GM21576 (cell line): Measurements from ENCODE around the gene BRCC3.

Experiments
- ATAC-seq: cut with Tn5 transposase; IDR thresholded peaks from one replicate; pipeline ENCODE4 v1.9.1; 2021; ENCODE audit warnings: mild to moderate bottlenecking, moderate library complexity; ENCODE audit not compliant: unreplicated experiment

Gene BRCC3

DNA sequence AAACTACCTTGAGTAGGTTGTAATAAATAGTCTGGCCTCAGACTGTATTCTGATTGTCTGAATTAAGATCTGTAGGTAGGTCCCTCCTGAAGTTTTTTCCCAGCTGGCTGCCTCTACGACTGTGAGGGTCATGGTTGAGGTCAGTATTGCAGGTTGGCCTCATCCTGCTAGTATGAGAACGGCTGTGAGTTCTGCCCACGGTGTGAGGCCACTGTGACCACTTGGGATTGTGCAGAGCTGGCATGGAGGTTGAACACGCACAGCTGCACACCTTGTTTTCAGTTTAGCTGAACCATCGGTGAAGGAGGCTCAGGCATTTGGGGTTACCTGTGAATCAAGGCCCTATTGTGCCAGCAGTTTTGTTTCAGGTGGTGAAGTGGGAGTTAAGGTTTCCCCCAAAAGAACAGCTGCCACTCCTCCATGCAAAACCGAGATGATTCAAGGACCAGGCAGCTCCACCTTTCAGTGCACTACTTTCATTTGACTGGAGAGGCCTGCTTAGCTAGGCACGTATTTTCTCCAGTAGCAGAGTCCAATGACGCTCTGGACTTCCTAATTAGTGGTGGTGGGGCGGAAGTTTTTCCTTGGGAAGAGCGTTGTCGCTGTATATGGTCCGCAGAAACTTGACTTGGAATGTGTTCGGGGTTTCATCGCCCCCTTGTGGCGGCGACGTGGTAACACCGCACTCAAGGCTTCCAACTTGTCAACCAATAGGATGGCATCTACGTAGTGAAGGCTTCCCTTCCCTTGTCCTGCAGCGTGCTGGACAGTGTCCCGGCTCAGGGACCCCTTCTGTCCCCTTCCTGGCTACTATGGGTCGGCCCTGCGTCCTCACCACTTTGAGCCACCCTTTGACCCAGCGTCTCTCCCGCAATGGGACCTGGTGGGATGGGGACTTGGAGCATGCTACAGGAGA is 14.2 kb upstream of the BRCC3 start:
- ATAC-seq: peak; percentile 86

DNA sequence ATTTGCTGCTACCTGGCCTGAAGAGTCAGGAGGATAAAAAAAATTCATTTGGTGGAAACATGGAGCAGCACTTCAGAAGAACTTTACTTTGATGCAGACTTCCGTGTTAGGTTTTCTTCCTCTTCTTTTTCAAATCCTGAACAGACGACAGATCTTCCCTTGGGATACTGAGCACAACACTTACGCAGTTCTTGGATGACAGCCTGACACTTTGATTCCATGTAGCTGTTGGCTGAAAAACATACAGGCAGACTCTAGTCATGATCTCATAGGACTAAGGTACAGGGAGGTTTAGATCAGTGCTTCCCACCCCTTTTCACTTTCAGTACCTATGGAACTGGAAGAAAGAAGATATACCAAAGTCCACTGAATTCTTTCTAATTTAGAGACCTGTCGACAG is 9.5 kb upstream of the BRCC3 start:
- ATAC-seq: no peak

DNA sequence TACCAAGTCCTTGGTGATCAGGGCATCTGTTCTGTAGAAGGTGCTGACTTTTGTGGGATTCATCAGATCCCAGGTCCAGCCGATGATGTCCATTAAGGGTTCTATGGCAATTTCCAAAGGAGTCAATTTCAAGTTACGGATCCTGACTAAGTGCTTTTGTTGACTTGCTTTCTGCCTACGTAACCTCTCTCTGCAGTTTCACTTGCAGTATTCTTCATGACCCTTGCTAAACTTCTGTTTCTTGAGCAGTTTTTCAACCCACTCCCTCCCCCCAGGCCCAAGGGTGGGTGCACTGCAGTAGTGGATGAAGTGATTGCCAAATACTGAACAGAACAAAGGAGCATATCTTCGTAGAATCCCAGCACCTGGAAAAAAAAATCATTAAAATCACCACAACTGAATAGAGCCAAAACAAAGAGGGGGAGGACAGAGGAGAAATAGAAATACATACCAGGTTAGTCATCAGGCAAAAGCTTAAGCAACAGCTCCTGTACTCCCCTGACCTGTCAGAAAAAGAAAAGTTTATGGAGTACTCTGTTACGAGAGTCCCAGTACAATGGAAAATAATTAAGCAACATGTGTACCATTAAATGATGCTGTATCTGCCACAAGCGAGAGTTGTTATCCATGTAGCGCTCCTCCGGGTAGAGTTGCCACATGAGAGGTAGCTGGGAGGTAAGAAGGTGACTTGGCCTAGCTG is 6.1 kb upstream of the BRCC3 start:
- ATAC-seq: no peak

DNA sequence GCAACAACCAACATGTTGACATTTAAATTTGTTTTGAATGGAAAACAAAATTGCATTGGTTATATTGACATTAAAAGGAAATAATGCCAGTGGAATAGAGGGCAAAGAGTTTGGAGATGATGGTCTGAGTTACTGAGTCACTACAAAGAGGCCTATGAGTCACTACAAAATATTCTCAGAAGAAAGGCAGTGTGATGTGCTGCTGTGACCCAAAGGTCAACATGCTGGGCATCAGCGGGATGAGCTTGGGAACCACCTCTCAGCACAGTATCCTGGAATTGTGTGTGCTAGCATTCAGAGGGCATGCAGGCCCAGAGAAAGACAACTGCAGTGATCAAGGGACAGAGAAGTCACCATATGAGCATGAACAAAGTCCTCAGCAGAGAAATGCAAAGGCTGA is 3.1 kb upstream of the BRCC3 start:
- no peak for ATAC-seq

DNA sequence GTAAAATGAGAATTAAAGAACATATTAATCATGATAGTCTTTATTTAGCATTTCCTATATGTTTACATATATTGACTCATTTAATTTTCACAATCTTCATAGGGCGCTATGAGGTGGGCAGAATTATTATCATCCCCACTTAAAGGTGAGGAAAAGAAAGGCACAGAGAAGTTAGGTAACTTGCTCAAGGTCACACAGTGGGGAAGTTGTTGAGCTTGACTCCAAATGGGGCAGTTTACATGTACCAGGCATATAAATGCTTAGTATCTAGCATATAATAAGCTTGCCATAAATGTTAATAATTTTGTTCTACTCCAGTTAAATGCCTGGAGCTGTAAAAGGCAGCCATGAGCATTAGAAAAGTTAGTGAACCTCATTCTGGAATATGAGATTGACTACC is 1.9 kb upstream of the BRCC3 start:
- ATAC-seq: no peak

DNA sequence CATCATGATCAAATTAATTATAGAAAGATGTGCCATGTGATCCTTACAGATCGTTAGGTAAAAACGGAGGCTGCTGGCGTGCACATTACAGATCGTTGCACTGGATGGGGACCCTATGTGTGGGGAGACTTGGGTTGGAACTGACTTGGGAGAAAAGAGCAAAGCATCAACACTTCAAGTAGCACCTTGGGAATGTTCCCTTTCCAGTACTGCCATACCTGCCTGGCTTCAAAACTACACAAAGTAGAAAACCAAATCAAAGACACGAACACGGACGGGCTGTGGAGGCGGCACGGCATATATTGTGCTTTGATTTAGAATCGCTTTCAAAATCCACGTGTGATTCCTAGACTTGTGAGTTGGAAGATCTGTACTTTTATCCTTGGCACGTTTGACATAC is 1.3 kb upstream of the BRCC3 start:
- ATAC-seq: no peak

DNA sequence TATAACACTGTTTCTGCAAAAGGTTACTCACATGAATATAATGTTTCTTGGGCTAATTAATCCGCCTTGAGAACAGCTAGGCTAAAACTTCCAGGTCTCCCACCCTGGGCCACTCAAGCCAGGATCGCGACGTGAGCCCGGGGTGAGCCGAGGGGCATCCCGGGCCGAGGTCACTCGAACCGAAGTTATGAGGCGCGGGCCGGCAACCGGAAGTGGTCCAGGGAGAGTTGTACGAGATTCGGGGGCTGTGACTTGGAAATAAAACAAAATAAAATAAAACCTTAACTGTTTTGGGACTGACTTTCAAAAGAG is 689 bp upstream of the BRCC3 start:
- ATAC-seq: peak; percentile 23

DNA sequence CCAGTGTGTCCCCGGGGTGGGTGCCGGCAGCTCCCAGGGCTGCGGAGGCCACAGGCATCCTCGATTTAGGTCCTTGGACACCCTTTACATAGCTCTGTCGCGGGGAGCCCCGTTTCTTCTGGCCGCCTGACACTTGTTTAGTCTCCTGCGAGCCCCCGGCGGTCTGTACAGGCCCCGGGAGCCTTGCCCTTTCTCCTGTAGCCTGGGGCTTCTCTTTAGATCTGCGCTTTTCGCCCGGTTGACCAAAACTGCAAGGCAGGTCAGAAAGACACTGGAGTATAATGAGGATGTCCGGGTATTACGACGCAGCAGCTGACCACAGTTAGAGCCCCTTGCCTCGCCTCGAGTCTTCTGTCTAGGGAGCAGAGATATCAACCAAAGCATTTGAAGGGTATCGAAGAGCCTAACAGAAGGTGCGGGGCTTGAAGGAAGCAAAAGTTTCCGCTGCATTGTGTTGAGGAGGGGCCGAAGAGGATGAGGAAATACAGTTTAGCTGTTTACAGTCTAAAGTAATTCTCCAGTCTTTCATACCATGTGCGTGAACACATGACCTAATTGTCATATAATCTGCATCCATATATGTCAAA is 479 bp downstream of the BRCC3 start:
- peak; percentile 4 for ATAC-seq

DNA sequence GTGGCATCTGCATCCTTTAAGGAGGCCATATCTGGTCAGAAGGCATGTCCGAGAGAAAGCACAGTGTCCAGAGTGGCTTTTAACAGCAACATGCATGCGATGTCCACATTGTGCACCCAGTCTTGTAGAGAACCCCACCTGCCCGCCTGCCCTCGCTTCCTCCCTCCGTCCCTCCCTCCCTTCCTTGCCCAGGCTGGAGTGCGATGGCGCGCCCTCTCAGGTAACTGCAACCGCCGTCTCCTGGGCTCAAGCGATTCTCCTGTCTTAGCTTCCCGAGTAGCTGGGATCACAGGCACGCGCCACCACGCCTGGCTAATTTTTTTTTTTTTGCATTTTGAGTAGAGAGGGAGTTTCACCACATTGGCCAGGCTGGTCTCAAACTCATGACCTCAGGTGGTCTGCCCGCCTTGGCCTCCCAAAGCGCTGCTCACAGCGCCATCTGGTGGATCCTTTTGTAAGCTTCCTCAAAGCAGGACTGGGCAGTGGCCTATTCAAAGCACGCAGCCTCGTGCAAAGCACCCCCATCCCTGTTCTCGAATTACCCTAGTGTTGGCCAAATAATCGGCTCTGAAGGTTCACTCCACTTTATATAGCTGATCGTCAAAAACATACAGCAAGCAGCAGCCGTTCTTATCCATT is 15.0 kb downstream of the BRCC3 start:
- no peak for ATAC-seq

DNA sequence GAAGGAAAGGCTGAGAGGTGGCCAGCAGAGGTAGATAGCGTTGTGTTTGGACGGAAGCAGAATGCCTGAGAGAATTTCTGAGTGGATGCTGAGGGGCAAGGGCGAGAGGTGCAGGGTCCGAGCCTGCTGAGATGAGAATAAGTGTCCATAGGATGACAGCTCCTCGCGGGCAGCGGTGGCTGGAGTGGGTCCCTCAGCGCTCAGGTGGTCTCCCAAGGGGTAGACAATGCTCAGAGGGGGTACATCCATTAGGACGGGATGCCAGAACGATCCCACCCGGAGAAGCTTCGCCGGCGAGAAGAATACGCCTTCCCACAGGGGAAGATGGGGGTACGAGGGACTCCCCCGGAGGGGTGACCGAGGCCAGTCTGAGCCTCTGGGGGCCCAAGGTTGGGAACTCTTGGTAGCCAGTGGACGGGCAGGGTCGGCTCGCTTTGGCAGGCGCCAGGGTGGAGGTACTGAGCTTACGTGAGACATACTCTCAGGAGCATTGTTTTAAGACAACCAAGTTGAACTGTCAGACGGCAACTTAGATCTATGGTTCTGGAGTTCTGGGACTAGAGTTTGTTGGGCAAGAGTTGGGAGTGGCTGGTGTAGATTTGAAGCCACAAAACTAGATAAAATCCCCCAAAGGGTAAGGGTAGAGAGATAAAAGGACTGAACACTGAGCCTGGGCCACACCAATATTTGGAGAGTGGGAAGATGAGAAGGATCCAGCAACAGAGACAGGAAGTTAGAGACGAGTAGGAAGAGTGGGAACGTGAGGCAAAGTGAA is 15.8 kb downstream of the BRCC3 start:
- no peak for ATAC-seq

DNA sequence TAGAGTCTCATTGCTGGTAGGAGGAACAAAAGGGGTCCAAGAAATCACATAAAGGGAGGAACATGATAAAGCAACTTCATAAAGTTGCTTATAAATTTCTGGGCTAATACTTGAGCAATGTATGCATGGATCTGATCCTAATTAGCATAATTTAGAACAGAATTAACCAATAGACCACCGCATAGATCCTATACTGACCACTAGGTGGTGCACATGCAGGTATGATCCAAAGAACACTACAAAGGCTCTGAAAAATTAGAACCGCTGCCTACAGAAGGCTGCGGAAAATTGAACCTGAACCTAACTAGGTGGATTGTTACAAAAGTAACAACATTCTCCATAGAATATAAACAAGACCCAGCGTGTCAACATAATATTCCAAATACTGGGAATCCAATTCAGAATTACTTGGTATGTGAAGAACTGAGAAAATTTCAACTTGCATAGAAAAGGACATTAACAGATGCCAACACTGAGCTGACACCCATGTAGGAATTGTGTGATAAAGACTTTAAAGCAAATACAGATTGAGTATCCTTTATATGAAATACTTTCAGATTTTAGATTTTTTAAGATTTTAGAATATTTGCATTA is 23.3 kb downstream of the BRCC3 start:
- peak; percentile 84 for ATAC-seq

DNA sequence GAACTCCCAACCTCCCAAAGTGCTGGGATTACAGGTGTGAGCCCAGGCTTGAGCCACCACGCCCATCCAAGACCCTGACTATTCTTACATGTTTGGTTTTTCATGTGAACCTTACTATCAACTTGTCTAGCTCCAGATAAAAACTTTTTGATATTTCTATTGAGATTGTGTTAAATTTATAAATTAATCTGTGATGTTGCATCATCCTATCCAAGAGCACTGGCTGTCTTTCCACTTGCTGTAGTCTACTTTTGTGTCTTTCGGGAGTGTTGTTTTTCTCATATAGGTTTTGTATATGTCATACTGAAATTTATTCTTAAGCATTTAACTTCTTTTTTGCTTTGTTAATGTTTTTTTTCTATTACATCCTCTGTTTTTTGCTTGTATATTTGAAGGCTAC is 34.6 kb downstream of the BRCC3 start:
- no peak for ATAC-seq

DNA sequence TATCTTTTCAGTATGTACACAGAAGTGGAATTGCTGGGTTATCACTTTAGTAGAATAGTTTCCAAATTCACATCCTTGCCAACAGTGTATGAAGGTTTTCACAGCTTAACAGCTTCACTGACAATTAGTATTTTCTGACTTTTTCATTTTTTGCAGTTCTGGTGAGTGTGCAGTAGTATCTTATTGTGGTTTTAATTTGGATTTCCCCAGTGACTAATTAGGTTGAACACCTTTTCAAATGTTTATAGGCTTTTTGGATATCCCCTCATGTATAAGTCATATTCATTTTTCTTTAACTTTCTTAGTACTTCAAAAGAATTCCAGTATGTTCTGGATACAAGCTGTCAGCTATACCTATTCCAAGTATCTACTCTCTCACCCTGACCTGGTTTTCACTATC is 37.1 kb downstream of the BRCC3 start:
- no peak for ATAC-seq

DNA sequence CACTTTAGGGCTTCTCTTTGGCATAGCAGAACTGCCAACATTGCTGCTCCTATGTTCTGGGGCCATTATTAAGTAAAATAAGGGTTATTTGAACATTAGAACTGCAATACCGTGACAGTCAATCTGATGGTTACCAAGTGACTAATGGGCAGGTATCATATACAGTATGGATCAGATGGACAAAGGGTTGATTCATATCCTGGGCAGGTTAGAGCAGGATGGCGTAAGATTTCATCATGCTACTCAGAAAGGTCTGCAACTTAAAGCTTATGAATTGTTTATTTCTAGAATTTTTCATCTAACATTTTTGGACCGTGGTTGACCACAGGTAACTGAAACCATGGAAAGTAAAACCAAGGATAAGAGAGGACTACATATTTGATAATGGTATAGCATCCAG is 40.9 kb downstream of the BRCC3 start:
- no peak for ATAC-seq

DNA sequence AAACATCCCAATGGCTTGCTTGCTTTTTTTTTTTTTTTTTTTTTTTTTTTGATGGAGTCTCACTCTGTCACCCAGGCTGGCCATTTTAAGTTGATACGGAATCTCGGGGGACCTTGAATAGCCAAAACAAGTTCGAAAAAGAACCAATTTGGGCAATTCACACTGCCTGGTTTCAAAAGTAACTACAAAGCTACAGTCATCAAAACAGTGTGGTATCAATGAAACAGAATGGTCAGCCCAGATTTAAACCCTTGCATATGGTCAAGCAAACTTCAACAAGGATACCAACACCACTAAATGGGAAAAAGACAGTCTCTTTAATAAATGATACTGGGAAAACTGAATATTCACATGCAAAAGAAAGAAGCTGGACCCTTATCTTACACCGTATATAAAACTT is 41.8 kb downstream of the BRCC3 start:
- no peak for ATAC-seq

DNA sequence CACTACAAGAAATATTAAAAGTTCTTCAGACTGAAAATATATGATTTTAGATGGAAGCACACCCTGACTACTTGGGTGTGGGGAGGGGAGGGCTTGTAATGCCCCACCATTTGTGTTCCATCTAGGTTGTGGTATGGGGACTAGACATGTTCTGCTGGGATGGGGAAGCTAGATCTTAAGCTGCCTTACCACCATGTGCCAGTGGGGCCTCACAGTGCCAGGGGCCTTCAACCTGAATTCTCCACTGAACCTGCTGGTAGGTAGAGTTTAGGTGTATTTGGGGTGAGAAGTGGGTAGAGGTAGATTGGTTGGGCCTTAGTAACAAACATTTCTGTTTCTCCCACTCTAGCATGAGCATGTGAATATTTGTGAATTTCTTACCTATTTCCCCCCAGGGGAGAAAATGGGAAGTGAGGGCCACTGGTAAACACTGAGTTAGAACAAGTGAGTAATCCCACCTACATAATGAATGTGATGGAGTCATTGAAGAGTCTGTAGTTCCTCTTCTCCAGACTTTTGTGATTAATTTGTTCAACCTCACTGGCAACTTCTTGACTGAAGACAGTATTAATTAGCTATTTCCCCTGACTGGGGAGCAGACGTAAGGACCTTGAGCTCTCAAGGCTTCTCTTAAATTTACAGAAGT is 44.0 kb downstream of the BRCC3 start:
- no peak for ATAC-seq

DNA sequence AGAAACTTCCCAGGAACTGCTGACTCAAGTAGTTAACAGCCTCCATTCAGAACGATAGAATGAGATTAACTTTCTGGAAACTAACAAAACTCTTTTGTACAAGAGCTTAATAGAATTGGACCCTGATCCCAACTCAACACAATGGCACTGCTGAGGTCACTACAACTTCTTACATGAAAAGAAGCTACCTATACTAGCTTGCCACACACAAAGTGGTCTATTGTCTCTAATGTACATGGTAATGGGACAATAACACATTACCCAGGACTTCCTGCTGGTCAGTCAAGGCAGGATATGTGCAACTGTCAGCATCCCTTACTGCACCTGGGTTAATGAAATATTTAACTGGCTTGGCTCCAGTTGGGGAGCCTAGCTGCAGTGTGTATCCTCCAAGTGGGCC is 56.2 kb downstream of the BRCC3 start:
- ATAC-seq: no peak

DNA sequence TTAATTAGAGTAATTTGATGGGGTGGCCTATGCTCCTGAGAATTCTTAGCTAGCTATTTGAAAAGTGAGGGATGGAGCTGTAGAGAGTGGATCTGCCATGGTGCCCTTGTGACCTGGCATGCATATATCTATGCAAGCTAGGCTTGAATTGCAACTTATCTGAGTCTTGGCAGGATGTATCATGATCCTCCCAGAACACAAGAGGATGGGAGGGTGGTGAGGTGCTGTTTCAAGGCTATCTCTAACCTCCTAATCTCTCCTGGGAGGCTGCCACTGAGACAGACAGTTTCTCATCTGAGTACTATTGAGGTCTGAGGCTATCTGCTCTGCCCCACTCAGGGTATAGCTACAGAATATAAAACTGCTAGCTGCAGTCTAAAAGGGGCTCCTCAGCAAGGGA is 56.6 kb downstream of the BRCC3 start:
- ATAC-seq: no peak

DNA sequence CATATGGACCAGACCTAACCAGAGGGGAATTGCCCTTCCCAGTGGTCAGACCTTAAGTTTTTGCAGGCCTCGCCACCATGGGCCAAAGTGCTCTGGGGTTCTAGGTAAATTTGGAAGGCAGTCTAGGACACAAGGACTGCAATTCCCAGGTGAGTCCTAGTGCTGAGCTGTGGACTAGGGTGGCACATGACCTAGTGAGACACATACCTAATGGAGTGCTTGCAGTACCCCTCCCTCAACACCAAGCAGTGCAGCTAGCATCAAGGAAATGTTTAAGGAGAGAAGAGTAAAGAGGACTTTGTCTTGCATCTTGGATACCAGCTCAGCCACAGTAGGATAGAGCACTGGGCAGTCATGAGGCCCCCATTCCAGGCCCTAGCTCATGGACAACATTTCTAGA is 60.8 kb downstream of the BRCC3 start:
- ATAC-seq: no peak

DNA sequence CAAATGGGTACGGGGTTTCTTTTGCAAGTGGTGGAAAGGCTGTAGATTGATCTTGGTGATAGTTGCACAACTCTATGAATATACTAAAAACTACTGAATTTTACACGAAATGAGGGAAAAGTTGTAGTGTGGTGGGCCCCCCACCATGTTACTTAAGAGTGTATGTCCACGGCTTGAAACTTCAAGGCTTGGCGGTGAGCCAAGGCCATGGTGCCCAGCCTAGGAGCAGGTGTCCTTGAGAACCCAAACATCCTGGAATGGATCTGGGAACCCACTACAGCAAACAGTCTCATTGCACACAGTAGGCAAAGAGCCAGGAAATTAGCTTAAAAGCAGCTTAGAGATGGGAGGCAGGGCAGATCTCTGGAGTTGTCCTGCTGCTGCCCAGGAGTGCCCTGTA is 62.9 kb downstream of the BRCC3 start:
- no peak for ATAC-seq
